Activated naive CD8-positive, alpha-beta T cell treated with anti-CD3 and anti-CD28 coated beads, Interleukin-2, amount 10 ng/mL, durations not matched to agents 7 days and 5 days (primary cell): Measurements from ENCODE around the gene SLC25A18. TPM values are rescaled to one million over a fixed set of nuclear protein-coding genes. Genes with fewer than 3 reads are reported as not detected.

Experiments used
- ATAC-seq: fragments of 150-1000 bp; cut with Tn5 transposase; one replicate; pipeline ENCODE4 v1.10.0; 2021; ENCODE audit warnings: low read depth, moderate library complexity
- POLR2A ChIA-PET: fragments of 350-600 bp; sonication (Branson Sonifier 250); formaldehyde crosslinking; loops from one replicate; lab custom pipeline; 2021; ENCODE audit warnings: antibody characterized with exemption; lab: Charles Lee
- DNase-seq: peaks from one replicate; pipeline ENCODE4 v3.0.0; 2021
- H3K27ac Mint-ChIP-seq: one replicate; pipeline ENCODE4 v1.8.0; 2022; ENCODE audit warnings: mild to moderate bottlenecking, mixed read lengths
- H3K27me3 Mint-ChIP-seq: one replicate; pipeline ENCODE4 v1.8.0; 2022; ENCODE audit warnings: mild to moderate bottlenecking, moderate library complexity, mixed read lengths
- H3K36me3 Mint-ChIP-seq: one replicate; pipeline ENCODE4 v1.8.0; 2021; ENCODE audit warnings: mild to moderate bottlenecking, mixed read lengths
- H3K4me1 Mint-ChIP-seq: one replicate; pipeline ENCODE4 v1.8.0; 2021; ENCODE audit warnings: mixed read lengths
- H3K4me3 Mint-ChIP-seq: one replicate; pipeline ENCODE4 v1.8.0; 2022; ENCODE audit warnings: mild to moderate bottlenecking, moderate library complexity, mixed read lengths
- H3K9me3 Mint-ChIP-seq: one replicate; pipeline ENCODE4 v1.8.0; 2021; ENCODE audit warnings: mixed read lengths
- total RNA-seq, 2 experiments: library from RNA; stranded (reverse); gene quantifications; one replicate each; pipeline ENCODE4 v1.2.3, GENCODE V29; 2021

SLC25A18 gene
- total RNA-seq, 2 experiments from 2014 or later = not detected

GRCh38 chr22:17578136-17578754 lies 14.9 kb downstream of the SLC25A18 start:
- no peak for DNase-seq
- Mint-ChIP-seq H3K27me3 (peaks cover 2% of the 10 kb centered on the region), H3K4me3 (no peak overlapping the region), H3K4me1 (no peaks in the 10 kb centered on the region), H3K9me3 (no peaks in the 10 kb centered on the region), H3K27ac (no peak overlapping the region), H3K36me3 (no peaks in the 10 kb centered on the region)
- POLR2A ChIA-PET = no interaction called here
- ATAC-seq = no peak

- no peak overlapping the region for H3K4me3 Mint-ChIP-seq
- DNase-seq = no peak
- no peak overlapping the region for H3K27ac Mint-ChIP-seq
- H3K36me3 Mint-ChIP-seq = no peaks in the 10 kb centered on the region
- no peaks in the 10 kb centered on the region for H3K9me3 Mint-ChIP-seq
- peaks cover 2% of the 10 kb centered on the region for H3K27me3 Mint-ChIP-seq
- POLR2A ChIA-PET = no interaction called here
- no peak for ATAC-seq
- no peaks in the 10 kb centered on the region for H3K4me1 Mint-ChIP-seq
Measured at GRCh38 chr22:17579535-17579981, 16.3 kb downstream of the SLC25A18 start.

- no peaks in the 10 kb centered on the region for H3K4me1 Mint-ChIP-seq
- ATAC-seq (no peak), DNase-seq (no peak)
- peaks cover 2% of the 10 kb centered on the region for H3K27me3 Mint-ChIP-seq
- POLR2A ChIA-PET = no interaction called here
- H3K4me3 Mint-ChIP-seq = no peak overlapping the region
- H3K36me3 Mint-ChIP-seq = no peaks in the 10 kb centered on the region
- H3K9me3 Mint-ChIP-seq = no peaks in the 10 kb centered on the region
- H3K27ac Mint-ChIP-seq = no peak overlapping the region
Measured at GRCh38 chr22:17580441-17581031, 17.2 kb downstream of the SLC25A18 start.

- no peak overlapping the region for H3K27ac Mint-ChIP-seq
- H3K4me1 Mint-ChIP-seq = no peaks in the 10 kb centered on the region
- H3K4me3 Mint-ChIP-seq = no peak overlapping the region
- POLR2A ChIA-PET = no interaction called here
- DNase-seq = no peak
- no peaks in the 10 kb centered on the region for H3K9me3 Mint-ChIP-seq
- peaks cover 2% of the 10 kb centered on the region for H3K27me3 Mint-ChIP-seq
- H3K36me3 Mint-ChIP-seq = no peaks in the 10 kb centered on the region
- no peak for ATAC-seq
Measured at GRCh38 chr22:17581056-17581455, 17.8 kb downstream of the SLC25A18 start.

GRCh38 chr22:17581631-17582030 lies 18.3 kb downstream of the SLC25A18 start:
- POLR2A ChIA-PET = no interaction called here
- Mint-ChIP-seq H3K27me3 (peaks cover 2% of the 10 kb centered on the region), H3K9me3 (no peaks in the 10 kb centered on the region), H3K36me3 (no peaks in the 10 kb centered on the region), H3K27ac (no peak overlapping the region), H3K4me1 (no peaks in the 10 kb centered on the region), H3K4me3 (no peak overlapping the region)
- DNase-seq = no peak
- no peak for ATAC-seq

GRCh38 chr22:17583151-17583550 lies 19.9 kb downstream of the SLC25A18 start:
- Mint-ChIP-seq H3K36me3 (no peaks in the 10 kb centered on the region), H3K4me1 (no peaks in the 10 kb centered on the region), H3K27ac (no peak overlapping the region), H3K9me3 (no peaks in the 10 kb centered on the region), H3K27me3 (peaks cover 2% of the 10 kb centered on the region), H3K4me3 (no peak overlapping the region)
- POLR2A ChIA-PET = no interaction called here
- no peak for ATAC-seq
- DNase-seq = no peak

GRCh38 chr22:17586831-17587440 lies 23.6 kb downstream of the SLC25A18 start:
- no peak for DNase-seq

GRCh38 chr22:17587629-17588028 lies 24.3 kb downstream of the SLC25A18 start:
- DNase-seq = no peak
- POLR2A ChIA-PET = no interaction called here
- Mint-ChIP-seq H3K27ac (no peak overlapping the region), H3K4me1 (no peaks in the 10 kb centered on the region), H3K36me3 (peaks cover 8% of the 10 kb centered on the region), H3K4me3 (no peak overlapping the region), H3K9me3 (no peaks in the 10 kb centered on the region), H3K27me3 (no peaks in the 10 kb centered on the region)
- no peak for ATAC-seq

More at GRCh38 chr22:17586831-17587440, 23.6 kb downstream of the SLC25A18 start:
- POLR2A ChIA-PET = no interaction called here
- H3K27ac Mint-ChIP-seq = no peak overlapping the region
- no peak overlapping the region for H3K4me3 Mint-ChIP-seq
- no peaks in the 10 kb centered on the region for H3K4me1 Mint-ChIP-seq
- peaks cover 2% of the 10 kb centered on the region for H3K27me3 Mint-ChIP-seq
- no peaks in the 10 kb centered on the region for H3K9me3 Mint-ChIP-seq
- H3K36me3 Mint-ChIP-seq = peaks cover 8% of the 10 kb centered on the region
- ATAC-seq = no peak

- Mint-ChIP-seq H3K36me3 (peaks cover 11% of the 10 kb centered on the region), H3K9me3 (no peaks in the 10 kb centered on the region), H3K27me3 (no peaks in the 10 kb centered on the region), H3K4me3 (no peak overlapping the region), H3K4me1 (peaks cover 2% of the 10 kb centered on the region), H3K27ac (no peak overlapping the region)
- POLR2A ChIA-PET = no interaction called here
- DNase-seq (no peak), ATAC-seq (no peak)
Measured at GRCh38 chr22:17588606-17589005, 25.3 kb downstream of the SLC25A18 start.

- no peak overlapping the region for H3K4me3 Mint-ChIP-seq
- ATAC-seq (no peak), DNase-seq (no peak)
- H3K9me3 Mint-ChIP-seq = no peaks in the 10 kb centered on the region
- no peak overlapping the region for H3K27ac Mint-ChIP-seq
- no peaks in the 10 kb centered on the region for H3K27me3 Mint-ChIP-seq
- peaks cover 15% of the 10 kb centered on the region for H3K36me3 Mint-ChIP-seq
- peaks cover 2% of the 10 kb centered on the region for H3K4me1 Mint-ChIP-seq
- POLR2A ChIA-PET = no interaction called here
Measured at GRCh38 chr22:17589810-17590375, 26.6 kb downstream of the SLC25A18 start.

GRCh38 chr22:17590586-17590985 lies 27.3 kb downstream of the SLC25A18 start:
- Mint-ChIP-seq H3K4me3 (no peak overlapping the region), H3K27ac (no peak overlapping the region), H3K9me3 (no peaks in the 10 kb centered on the region), H3K27me3 (no peaks in the 10 kb centered on the region), H3K36me3 (peaks cover 15% of the 10 kb centered on the region), H3K4me1 (peaks cover 2% of the 10 kb centered on the region)
- no peak for DNase-seq
- ATAC-seq = no peak
- POLR2A ChIA-PET = no interaction called here

- Mint-ChIP-seq H3K27me3 (no peaks in the 10 kb centered on the region), H3K4me1 (peaks cover 2% of the 10 kb centered on the region), H3K36me3 (peaks cover 24% of the 10 kb centered on the region), H3K4me3 (no peak overlapping the region), H3K27ac (no peak overlapping the region), H3K9me3 (no peaks in the 10 kb centered on the region)
- no peak for ATAC-seq
- POLR2A ChIA-PET = no interaction called here
- DNase-seq = no peak
Measured at GRCh38 chr22:17592201-17592600, 28.9 kb downstream of the SLC25A18 start.

GRCh38 chr22:17596226-17596625 lies 32.9 kb downstream of the SLC25A18 start:
- H3K36me3 Mint-ChIP-seq = peaks cover 45% of the 10 kb centered on the region
- no peaks in the 10 kb centered on the region for H3K9me3 Mint-ChIP-seq
- no peak overlapping the region for H3K4me3 Mint-ChIP-seq
- no peak overlapping the region for H3K27ac Mint-ChIP-seq
- no peaks in the 10 kb centered on the region for H3K27me3 Mint-ChIP-seq
- ATAC-seq = no peak
- POLR2A ChIA-PET = no interaction called here
- DNase-seq = no peak
- peaks cover 2% of the 10 kb centered on the region for H3K4me1 Mint-ChIP-seq

GRCh38 chr22:17597217-17597616 lies 33.9 kb downstream of the SLC25A18 start:
- Mint-ChIP-seq H3K36me3 (peaks cover 44% of the 10 kb centered on the region), H3K9me3 (no peaks in the 10 kb centered on the region), H3K4me3 (no peak overlapping the region), H3K27me3 (no peaks in the 10 kb centered on the region), H3K27ac (no peak overlapping the region), H3K4me1 (peaks cover 2% of the 10 kb centered on the region)
- DNase-seq (no peak), ATAC-seq (no peak)
- POLR2A ChIA-PET = no interaction called here
